ENCODE data around the gene ORM1. TPM values are rescaled to one million over a fixed set of nuclear protein-coding genes. Genes with fewer than 3 reads are reported as not detected.

Gene ORM1
- total RNA-seq, 2 experiments from 2014 or later: not detected

- Mint-ChIP-seq H3K9me3 (ENCODE audit: low read depth) (no peaks in the 10 kb centered on the region), H3K4me3 (no peak overlapping the region), H3K27me3 (no peaks in the 10 kb centered on the region), H3K36me3 (ENCODE audit: low read depth) (no peaks in the 10 kb centered on the region), H3K4me1 (peaks cover under 1% of the 10 kb centered on the region), H3K27ac (no peak overlapping the region)
- intact Hi-C loops (cut with DNase I, micrococcal nuclease): no loop called here
- DNase-seq: no peak
- ChIA-PET POLR2A (interaction anchor here (0.7 kb wide), 1 partner anchor 15 kb away, joined by 3 read pairs; no protein-coding TSS in a partner anchor), CTCF (interaction anchor here (0.7 kb wide), 1 partner anchor 203 kb away, joined by 3 read pairs; no protein-coding TSS in a partner anchor)
- no peak for ATAC-seq
Measured at GRCh38 chr9:114310471-114311450, 12.1 kb upstream of the ORM1 start.

- H3K36me3 Mint-ChIP-seq (ENCODE audit: low read depth): no peaks in the 10 kb centered on the region
- peaks cover 2% of the 10 kb centered on the region for H3K27me3 Mint-ChIP-seq
- ChIA-PET POLR2A (no interaction called here), CTCF (no interaction called here)
- H3K4me1 Mint-ChIP-seq: no peaks in the 10 kb centered on the region
- intact Hi-C loops (cut with DNase I, micrococcal nuclease): no loop called here
- H3K27ac Mint-ChIP-seq: no peak overlapping the region
- no peak for ATAC-seq
- no peak overlapping the region for H3K4me3 Mint-ChIP-seq
- no peaks in the 10 kb centered on the region for H3K9me3 Mint-ChIP-seq (ENCODE audit: low read depth)
- no peak for DNase-seq
Measured at GRCh38 chr9:114311571-114312512, 11.1 kb upstream of the ORM1 start.

- Mint-ChIP-seq H3K27me3 (peaks cover 2% of the 10 kb centered on the region), H3K9me3 (ENCODE audit: low read depth) (no peaks in the 10 kb centered on the region), H3K4me1 (peaks cover under 1% of the 10 kb centered on the region), H3K36me3 (ENCODE audit: low read depth) (no peaks in the 10 kb centered on the region), H3K27ac (no peak overlapping the region), H3K4me3 (no peak overlapping the region)
- DNase-seq (no peak), ATAC-seq (no peak)
- intact Hi-C loops (cut with DNase I, micrococcal nuclease): no loop called here
- ChIA-PET CTCF (no interaction called here), POLR2A (no interaction called here)
Measured at GRCh38 chr9:114312513-114312875, 10.4 kb upstream of the ORM1 start.

GRCh38 chr9:114313186-114313585 is 9.7 kb upstream of the ORM1 start:
- no peak for ATAC-seq
- no peaks in the 10 kb centered on the region for H3K9me3 Mint-ChIP-seq (ENCODE audit: low read depth)
- intact Hi-C loops (cut with DNase I, micrococcal nuclease): no loop called here
- H3K27me3 Mint-ChIP-seq: peaks cover 2% of the 10 kb centered on the region
- peaks cover 7% of the 10 kb centered on the region for H3K4me1 Mint-ChIP-seq
- H3K4me3 Mint-ChIP-seq: no peak overlapping the region
- ChIA-PET POLR2A (no interaction called here), CTCF (no interaction called here)
- H3K36me3 Mint-ChIP-seq (ENCODE audit: low read depth): no peaks in the 10 kb centered on the region
- DNase-seq: no peak
- H3K27ac Mint-ChIP-seq: no peak overlapping the region

- H3K4me1 Mint-ChIP-seq: peaks cover 7% of the 10 kb centered on the region
- H3K36me3 Mint-ChIP-seq (ENCODE audit: low read depth): no peaks in the 10 kb centered on the region
- H3K27ac Mint-ChIP-seq: no peak overlapping the region
- DNase-seq: no peak
- H3K4me3 Mint-ChIP-seq: no peak overlapping the region
- no peaks in the 10 kb centered on the region for H3K9me3 Mint-ChIP-seq (ENCODE audit: low read depth)
- H3K27me3 Mint-ChIP-seq: peaks cover 6% of the 10 kb centered on the region
- ATAC-seq: no peak
- CTCF ChIA-PET: interaction anchor here (0.5 kb wide), 1 partner anchor 105 kb away, joined by 3 read pairs; no protein-coding TSS in a partner anchor
- POLR2A ChIA-PET: no interaction called here
- intact Hi-C loops (cut with DNase I, micrococcal nuclease): no loop called here
Measured at GRCh38 chr9:114314256-114314867, 8.5 kb upstream of the ORM1 start.

GRCh38 chr9:114314881-114315722 is 7.8 kb upstream of the ORM1 start:
- Mint-ChIP-seq H3K4me3 (no peak overlapping the region), H3K36me3 (ENCODE audit: low read depth) (no peaks in the 10 kb centered on the region), H3K4me1 (peaks cover 7% of the 10 kb centered on the region), H3K9me3 (ENCODE audit: low read depth) (no peaks in the 10 kb centered on the region), H3K27ac (no peak overlapping the region), H3K27me3 (peaks cover 6% of the 10 kb centered on the region)
- CTCF ChIA-PET: no interaction called here
- intact Hi-C loops (cut with DNase I, micrococcal nuclease): no loop called here
- no peak for ATAC-seq
- DNase-seq: no peak
- POLR2A ChIA-PET: interaction anchor here (0.6 kb wide), 1 partner anchor 68 kb away, joined by 4 read pairs; no protein-coding TSS in a partner anchor

GRCh38 chr9:114315723-114316363 is 7.1 kb upstream of the ORM1 start:
- Mint-ChIP-seq H3K9me3 (ENCODE audit: low read depth) (no peaks in the 10 kb centered on the region), H3K4me1 (peaks cover 7% of the 10 kb centered on the region), H3K4me3 (no peak overlapping the region), H3K36me3 (ENCODE audit: low read depth) (no peaks in the 10 kb centered on the region), H3K27me3 (peaks cover 6% of the 10 kb centered on the region), H3K27ac (no peak overlapping the region)
- no peak for ATAC-seq
- ChIA-PET CTCF (no interaction called here), POLR2A (no interaction called here)
- intact Hi-C loops (cut with DNase I, micrococcal nuclease): no loop called here
- no peak for DNase-seq

GRCh38 chr9:114316605-114317230 is 6.2 kb upstream of the ORM1 start:
- H3K9me3 Mint-ChIP-seq (ENCODE audit: low read depth): no peaks in the 10 kb centered on the region
- H3K4me3 Mint-ChIP-seq: no peak overlapping the region
- H3K27me3 Mint-ChIP-seq: peaks cover 6% of the 10 kb centered on the region
- ChIA-PET POLR2A (no interaction called here), CTCF (interaction anchor here (0.6 kb wide), 1 partner anchor 209 kb away, joined by 3 read pairs; no protein-coding TSS in a partner anchor)
- ATAC-seq (no peak), DNase-seq (no peak)
- H3K36me3 Mint-ChIP-seq (ENCODE audit: low read depth): no peaks in the 10 kb centered on the region
- peaks cover 11% of the 10 kb centered on the region for H3K4me1 Mint-ChIP-seq
- no peak overlapping the region for H3K27ac Mint-ChIP-seq
- intact Hi-C loops (cut with DNase I, micrococcal nuclease): no loop called here

GRCh38 chr9:114317665-114318357 is 5.1 kb upstream of the ORM1 start:
- DNase-seq (no peak), ATAC-seq (no peak)
- no peaks in the 10 kb centered on the region for H3K36me3 Mint-ChIP-seq (ENCODE audit: low read depth)
- peaks cover 20% of the 10 kb centered on the region for H3K4me1 Mint-ChIP-seq
- ChIA-PET POLR2A (no interaction called here), CTCF (no interaction called here)
- no peak overlapping the region for H3K4me3 Mint-ChIP-seq
- intact Hi-C loops (cut with DNase I, micrococcal nuclease): no loop called here
- peak overlapping the region; percentile 52 for H3K27ac Mint-ChIP-seq
- H3K9me3 Mint-ChIP-seq (ENCODE audit: low read depth): no peaks in the 10 kb centered on the region
- H3K27me3 Mint-ChIP-seq: peaks cover 6% of the 10 kb centered on the region

GRCh38 chr9:114318416-114318815 is 4.5 kb upstream of the ORM1 start:
- intact Hi-C loops (cut with DNase I, micrococcal nuclease): no loop called here
- Mint-ChIP-seq H3K4me1 (peaks cover 20% of the 10 kb centered on the region), H3K9me3 (ENCODE audit: low read depth) (no peaks in the 10 kb centered on the region), H3K27ac (peak overlapping the region; percentile 52), H3K36me3 (ENCODE audit: low read depth) (no peaks in the 10 kb centered on the region), H3K4me3 (no peak overlapping the region), H3K27me3 (peaks cover 6% of the 10 kb centered on the region)
- ChIA-PET CTCF (no interaction called here), POLR2A (no interaction called here)
- DNase-seq (no peak), ATAC-seq (no peak)

Data from activated CD4-positive, alpha-beta T cell treated with anti-CD3 and anti-CD28 coated beads for 36 hours (primary cell).